Neutrophil (primary cell): ENCODE measurements around the gene ZKSCAN4.
A peak's percentile ranks its signal among the peaks of the same experiment; 100 is the strongest.

Experiments
- H3K27ac ChIP-seq: fragments of 200-600 bp; sonication (generic); 2 replicates; pipeline ENCODE4 v1.5.1; 2016; ENCODE audit warnings: mild to moderate bottlenecking, moderate library complexity
- H3K27me3 ChIP-seq: fragments of 200-600 bp; sonication (generic); 2 replicates; pipeline ENCODE4 v1.6.0; 2016; ENCODE audit warnings: mild to moderate bottlenecking
- H3K36me3 ChIP-seq: fragments of 200-600 bp; sonication (generic); 2 replicates; pipeline ENCODE4 v1.5.1; 2017
- H3K4me1 ChIP-seq, 2 experiments: fragments of 200-600 bp in 1 of 2; sonication (generic) in 1 of 2; 1 replicate in 1 of 2; 2 replicates in 1 of 2; pipeline versions ENCODE4 v1.5.1 to v1.6.1; 2013 to 2016; ENCODE audit warnings: low read depth in 1 of 2, low read length in 1 of 2, mild to moderate bottlenecking in 1 of 2, moderate library complexity in 1 of 2; ENCODE audit not compliant: control insufficient read depth in 1 of 2, insufficient read depth in 1 of 2
- H3K4me3 ChIP-seq, 2 experiments: fragments of 200-600 bp in 1 of 2; sonication (generic) in 1 of 2; 1 replicate in 1 of 2; 2 replicates in 1 of 2; pipeline ENCODE4 v1.5.1; 2013 to 2016; ENCODE audit warnings: low read depth in 1 of 2, low read length in 1 of 2, mild to moderate bottlenecking in 1 of 2, moderate library complexity in 1 of 2
- H3K9me3 ChIP-seq: fragments of 200-600 bp; sonication (generic); 2 replicates; pipeline ENCODE4 v1.5.1; 2016
- TF ChIP-seq, protein P1 (sequence below): fragments of 200-600 bp; sonication (generic); IDR thresholded peaks from 2 replicates; pipeline ENCODE4 v1.5.1; 2016; ENCODE audit warnings: antibody characterized with exemption

ZKSCAN4 gene

DNA sequence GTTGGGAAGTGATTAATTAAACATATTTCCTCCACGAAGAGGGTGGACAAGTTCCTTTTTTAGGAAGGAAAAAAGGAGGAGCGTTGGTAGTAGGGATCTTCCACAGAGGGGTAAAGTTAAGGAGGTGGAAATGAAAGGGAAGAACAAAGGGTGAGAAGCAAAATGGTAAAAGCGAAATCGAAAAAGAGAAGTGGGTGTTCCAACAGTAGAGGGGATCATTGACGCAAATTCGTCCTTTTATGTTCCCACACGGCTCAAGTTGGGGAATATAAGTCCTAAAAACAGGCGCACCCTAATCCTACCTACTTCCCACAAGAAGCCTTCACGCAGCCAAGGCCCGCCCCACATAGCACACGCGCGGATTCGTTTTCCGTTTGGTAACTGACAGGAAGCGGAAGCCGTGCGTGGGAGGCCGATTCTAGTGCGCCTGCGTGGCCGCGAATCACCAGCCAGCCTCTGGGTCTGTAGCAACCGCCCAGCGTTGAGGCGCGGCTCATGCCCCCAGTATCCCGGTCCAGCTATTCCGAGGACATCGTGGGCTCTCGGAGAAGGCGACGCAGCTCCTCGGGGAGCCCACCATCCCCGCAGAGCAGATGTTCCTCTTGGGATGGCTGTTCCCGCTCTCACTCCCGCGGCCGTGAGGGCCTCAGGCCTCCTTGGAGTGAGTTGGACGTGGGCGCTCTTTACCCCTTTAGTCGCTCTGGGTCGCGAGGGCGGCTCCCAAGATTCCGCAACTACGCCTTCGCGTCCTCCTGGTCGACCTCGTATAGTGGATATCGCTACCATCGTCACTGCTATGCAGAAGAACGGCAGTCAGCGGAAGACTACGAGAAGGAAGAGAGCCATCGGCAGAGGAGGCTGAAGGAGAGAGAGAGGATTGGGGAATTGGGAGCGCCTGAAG, 7.1 kb upstream of the ZKSCAN4 start, which contains the start of gene NKAPL:
NKAPL (plus strand) TSS at position 421 of the 901 bp plus-strand sequence; CDS start at position 496, 75 bp downstream.
- TF ChIP-seq, protein P1, sequence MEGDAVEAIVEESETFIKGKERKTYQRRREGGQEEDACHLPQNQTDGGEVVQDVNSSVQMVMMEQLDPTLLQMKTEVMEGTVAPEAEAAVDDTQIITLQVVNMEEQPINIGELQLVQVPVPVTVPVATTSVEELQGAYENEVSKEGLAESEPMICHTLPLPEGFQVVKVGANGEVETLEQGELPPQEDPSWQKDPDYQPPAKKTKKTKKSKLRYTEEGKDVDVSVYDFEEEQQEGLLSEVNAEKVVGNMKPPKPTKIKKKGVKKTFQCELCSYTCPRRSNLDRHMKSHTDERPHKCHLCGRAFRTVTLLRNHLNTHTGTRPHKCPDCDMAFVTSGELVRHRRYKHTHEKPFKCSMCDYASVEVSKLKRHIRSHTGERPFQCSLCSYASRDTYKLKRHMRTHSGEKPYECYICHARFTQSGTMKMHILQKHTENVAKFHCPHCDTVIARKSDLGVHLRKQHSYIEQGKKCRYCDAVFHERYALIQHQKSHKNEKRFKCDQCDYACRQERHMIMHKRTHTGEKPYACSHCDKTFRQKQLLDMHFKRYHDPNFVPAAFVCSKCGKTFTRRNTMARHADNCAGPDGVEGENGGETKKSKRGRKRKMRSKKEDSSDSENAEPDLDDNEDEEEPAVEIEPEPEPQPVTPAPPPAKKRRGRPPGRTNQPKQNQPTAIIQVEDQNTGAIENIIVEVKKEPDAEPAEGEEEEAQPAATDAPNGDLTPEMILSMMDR = no peak

DNA sequence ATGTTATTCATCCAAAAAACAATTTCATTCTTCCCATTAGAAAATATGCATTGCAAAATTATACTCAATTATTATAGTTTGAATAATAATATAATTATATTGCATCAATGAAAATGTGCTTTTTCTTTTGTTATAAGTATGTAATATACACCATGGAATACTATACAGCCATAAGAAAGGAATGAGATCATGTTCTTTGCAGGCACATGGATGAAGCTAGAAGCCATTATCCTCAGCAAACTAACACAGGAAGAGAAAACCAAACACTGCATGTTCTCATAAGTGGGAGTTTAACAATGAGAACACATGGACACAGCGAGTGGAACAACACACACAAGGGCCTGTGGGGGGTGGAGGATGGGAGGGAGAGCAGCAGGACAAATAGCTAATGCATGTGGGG, 5.0 kb upstream of the ZKSCAN4 start:
- Histone ChIP-seq H3K36me3 (no peaks in the 10 kb centered on the region), H3K9me3 (no peaks in the 10 kb centered on the region), H3K27ac (no peak overlapping the region), H3K4me1 (peaks cover 24 to 33% of the 10 kb centered on the region in 2 experiments), H3K4me3 (no peak overlapping the region), H3K27me3 (peaks cover 13% of the 10 kb centered on the region)
- TF ChIP-seq, protein P1 = no peak

More for the DNA sequence above, 7.1 kb upstream of the ZKSCAN4 start, which contains the start of gene NKAPL:
- Histone ChIP-seq H3K36me3 (no peaks in the 10 kb centered on the region), H3K4me3 (peak within 1 kb of the TSS; percentile 53 to 54), H3K9me3 (no peaks in the 10 kb centered on the region), H3K27me3 (peaks cover 34% of the 10 kb centered on the region), H3K27ac (peak within 1 kb of the TSS; percentile 58), H3K4me1 (peaks cover 3 to 13% of the 10 kb centered on the region in 2 experiments)

DNA sequence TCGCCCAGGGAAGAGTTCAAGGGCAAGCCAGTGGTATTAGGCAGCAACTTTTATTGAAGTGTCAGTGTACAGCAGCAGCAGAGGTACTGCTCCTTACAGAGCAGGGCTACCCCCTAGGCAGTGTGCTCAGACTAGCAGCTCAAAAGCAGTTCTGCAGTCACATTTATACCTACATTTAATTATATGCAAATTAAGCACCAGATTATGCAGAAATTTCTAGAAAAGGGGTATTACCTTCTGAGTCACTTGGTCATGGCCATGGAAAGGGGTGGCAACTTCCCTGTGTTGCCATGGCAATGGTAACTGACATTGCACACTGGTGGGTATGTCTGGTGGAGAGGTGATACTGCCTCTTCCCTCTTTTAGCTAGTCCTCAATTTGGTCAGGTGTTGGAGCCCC, 2.1 kb upstream of the ZKSCAN4 start:
- H3K36me3 ChIP-seq = no peaks in the 10 kb centered on the region
- H3K4me3 ChIP-seq = peak overlapping the region; percentile 24 to 78
- H3K4me1 ChIP-seq = peaks cover 25 to 32% of the 10 kb centered on the region in 2 experiments
- H3K27me3 ChIP-seq = no peaks in the 10 kb centered on the region
- H3K27ac ChIP-seq = peak overlapping the region; percentile 83
- H3K9me3 ChIP-seq = no peaks in the 10 kb centered on the region
- TF ChIP-seq, protein P1 = no peak

DNA sequence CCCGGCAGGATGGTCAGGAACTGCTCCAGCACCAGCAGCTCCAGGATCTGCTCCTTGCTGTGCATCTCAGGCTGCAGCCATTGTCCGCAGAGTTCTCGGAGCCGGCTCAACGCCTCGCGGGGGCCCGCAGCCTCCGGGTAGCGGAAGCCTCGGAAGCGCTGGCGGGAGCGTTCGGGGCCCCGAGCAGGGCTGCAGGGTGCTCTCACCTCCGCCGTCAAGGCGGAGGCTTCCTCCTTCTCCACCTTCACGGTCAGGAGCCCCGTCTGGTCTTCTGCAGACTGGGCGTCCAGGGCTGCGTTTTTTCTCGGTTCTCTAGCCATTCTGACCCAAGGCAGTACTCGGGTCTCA, 434 bp downstream of the ZKSCAN4 start:
- Histone ChIP-seq H3K9me3 (no peaks in the 10 kb centered on the region), H3K27me3 (no peaks in the 10 kb centered on the region), H3K27ac (peak overlapping the region; percentile 83), H3K4me1 (peaks cover 25 to 30% of the 10 kb centered on the region in 2 experiments), H3K4me3 (peak overlapping the region; percentile 78 to 96), H3K36me3 (peaks cover 18% of the 10 kb centered on the region)
- TF ChIP-seq, protein P1 = no peak

DNA sequence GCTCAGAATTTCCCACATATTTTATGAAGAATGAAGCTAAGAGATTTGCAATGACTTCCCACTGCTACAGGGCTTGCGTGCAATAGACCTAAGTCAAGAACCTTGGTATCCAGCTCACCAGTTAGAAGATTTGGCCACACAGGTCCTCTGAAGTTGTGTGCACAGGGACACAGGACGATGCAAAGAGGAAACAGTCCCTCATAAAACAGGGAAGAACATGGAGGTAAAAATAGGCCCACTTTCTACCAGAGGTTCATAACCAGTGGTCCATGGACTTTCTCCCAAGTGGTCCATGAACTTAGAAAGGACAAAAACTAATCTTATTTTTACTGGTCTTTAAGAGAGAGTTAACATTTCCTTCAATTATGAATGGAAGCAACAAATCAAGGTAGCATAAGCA, 1.3 kb downstream of the ZKSCAN4 start:
- TF ChIP-seq, protein P1 = no peak

More for the DNA sequence above, 1.3 kb downstream of the ZKSCAN4 start:
- Histone ChIP-seq H3K27ac (no peak overlapping the region), H3K4me1 (peaks cover 25 to 30% of the 10 kb centered on the region in 2 experiments), H3K4me3 (no peak overlapping the region), H3K36me3 (peaks cover 26% of the 10 kb centered on the region), H3K27me3 (no peaks in the 10 kb centered on the region), H3K9me3 (no peaks in the 10 kb centered on the region)
